Neuronal stem cell (in vitro differentiated cells): ENCODE measurements around the gene ADARB1.

Experiments used
- DNase-seq: peaks from one replicate; pipeline ENCODE4 v3.0.0-alpha.2; 2013; ENCODE audit warnings: low spot score
- H2AFZ ChIP-seq: one replicate; pipeline ENCODE4 v1.6.1; 2013; ENCODE audit warnings: mild to moderate bottlenecking, low read length, inconsistent platforms
- H2AK5ac ChIP-seq: 2 replicates; pipeline ENCODE4 v1.6.1; 2013; ENCODE audit warnings: low read depth, mild to moderate bottlenecking, inconsistent platforms, low read length, moderate library complexity, mixed read lengths
- H2BK120ac ChIP-seq: 2 replicates; pipeline ENCODE4 v1.6.1; 2013; ENCODE audit warnings: low read depth, mild to moderate bottlenecking, inconsistent platforms, low read length, moderate library complexity, mixed read lengths
- H2BK12ac ChIP-seq: one replicate; pipeline ENCODE4 v1.6.1; 2013; ENCODE audit warnings: low read length, inconsistent platforms
- H2BK15ac ChIP-seq: 2 replicates; pipeline ENCODE4 v1.6.1; 2013; ENCODE audit warnings: mild to moderate bottlenecking, low read length, inconsistent platforms, mixed read lengths
- H2BK5ac ChIP-seq: one replicate; pipeline ENCODE4 v1.6.1; 2013; ENCODE audit warnings: inconsistent platforms, mild to moderate bottlenecking, low read length, moderate library complexity
- H3K14ac ChIP-seq: one replicate; pipeline ENCODE4 v1.6.1; 2013; ENCODE audit warnings: low read length, inconsistent platforms
- H3K18ac ChIP-seq: 2 replicates; pipeline ENCODE4 v1.6.1; 2013; ENCODE audit warnings: low read length, inconsistent platforms
- H3K23ac ChIP-seq: 2 replicates; pipeline ENCODE4 v1.6.1; 2013; ENCODE audit warnings: low read depth, mild to moderate bottlenecking, mixed read lengths, low read length, inconsistent platforms; ENCODE audit not compliant: poor library complexity
- H3K27ac ChIP-seq: replicated peaks from 3 replicates; pipeline ENCODE4 v1.5.1; 2013; ENCODE audit warnings: low read length, inconsistent platforms
- H3K27me3 ChIP-seq, 3 experiments: 2 replicates each; pipeline ENCODE4 v1.6.1; 2013; ENCODE audit warnings: low read length in 3 of 3, mild to moderate bottlenecking in 2 of 3, inconsistent platforms in 1 of 3, low read depth in 1 of 3, mixed read lengths in 1 of 3, moderate library complexity in 1 of 3; ENCODE audit not compliant: control insufficient read depth in 3 of 3, insufficient read depth in 3 of 3
- H3K36me3 ChIP-seq, 2 donors: replicated peaks in 1 of 2; 2 replicates each; pipeline ENCODE4 v1.6.1; 2013; ENCODE audit warnings: low read length in 2 of 2; ENCODE audit not compliant: control insufficient read depth in 2 of 2, insufficient read depth in 2 of 2
- H3K4ac ChIP-seq: 2 replicates; pipeline ENCODE4 v1.6.1; 2013; ENCODE audit warnings: inconsistent platforms, mild to moderate bottlenecking, low read length, moderate library complexity
- H3K4me1 ChIP-seq, 2 donors: 1 replicate in 1 of 2; 2 replicates in 1 of 2; pipeline ENCODE4 v1.6.1; 2013; ENCODE audit warnings: low read length in 2 of 2, low read depth in 1 of 2; ENCODE audit not compliant: control insufficient read depth in 2 of 2, insufficient read depth in 1 of 2
- H3K4me2 ChIP-seq: one replicate; pipeline ENCODE4 v1.6.1; 2013; ENCODE audit warnings: mild to moderate bottlenecking, low read length, inconsistent platforms; ENCODE audit not compliant: insufficient read depth, poor library complexity, severe bottlenecking
- H3K4me3 ChIP-seq, 2 donors: 2 replicates each; pipeline ENCODE4 v1.5.1; 2013; ENCODE audit warnings: low read length in 2 of 2, mild to moderate bottlenecking in 2 of 2, inconsistent platforms in 1 of 2, moderate library complexity in 1 of 2
- H3K79me1 ChIP-seq: one replicate; pipeline ENCODE4 v1.6.1; 2013; ENCODE audit warnings: low read depth, mild to moderate bottlenecking, inconsistent platforms, low read length, moderate library complexity
- H3K9ac ChIP-seq: one replicate; pipeline ENCODE4 v1.6.1; 2013; ENCODE audit warnings: mild to moderate bottlenecking, low read depth, low read length, inconsistent platforms; ENCODE audit not compliant: poor library complexity
- H3K9me3 ChIP-seq, 2 donors: replicated peaks in 1 of 2; 2 replicates each; pipeline versions ENCODE3 to v1.6.1; 2013; ENCODE audit warnings: low read length in 2 of 2, mild to moderate bottlenecking in 2 of 2, inconsistent platforms in 1 of 2, low read depth in 1 of 2, mixed read lengths in 1 of 2, moderate library complexity in 1 of 2; ENCODE audit not compliant: control insufficient read depth in 2 of 2, insufficient read depth in 1 of 2
- H4K8ac ChIP-seq: one replicate; pipeline ENCODE4 v1.6.1; 2013; ENCODE audit warnings: low read depth, mild to moderate bottlenecking, inconsistent platforms, low read length, moderate library complexity
- H4K91ac ChIP-seq: one replicate; pipeline ENCODE4 v1.6.1; 2013; ENCODE audit warnings: low read length, low read depth, mild to moderate bottlenecking, inconsistent platforms; ENCODE audit not compliant: poor library complexity
- WGBS, 2 donors: extraction: QIAGEN DNeasy Blood & Tissue Kit; methylation state at CpG; one replicate each; pipeline ENCODE4 v1.1.7; 2013; ENCODE audit warnings: missing lambda C conversion rate in 2 of 2, mixed read lengths in 1 of 2; ENCODE audit not compliant: insufficient read length in 2 of 2, insufficient replicate concordance in 1 of 2; ENCODE audit errors: extremely low coverage in 2 of 2; 5-methylcytosine and 5-hydroxymethylcytosine counted together

The ADARB1 gene

DNA sequence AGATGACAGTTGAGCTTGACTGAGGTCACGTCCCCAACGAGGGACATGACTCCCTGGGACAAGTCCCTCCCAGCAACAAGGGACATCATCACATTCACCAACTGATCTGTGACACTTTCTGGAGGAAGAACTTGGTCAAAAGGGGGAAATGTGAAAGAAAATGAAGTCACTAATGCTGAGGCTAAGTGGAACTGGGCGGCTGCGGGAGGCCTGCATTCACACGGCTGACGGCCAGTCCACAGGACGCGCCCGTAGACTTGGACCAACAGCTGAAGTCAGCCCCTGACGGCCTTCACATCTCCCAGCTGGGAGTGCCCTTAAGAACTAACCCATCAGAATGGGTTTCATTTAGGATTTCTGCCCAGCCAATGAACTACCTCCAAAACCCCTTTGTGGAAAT, 186.7 kb downstream of the ADARB1 start:
- H2AK5ac ChIP-seq, result no peak overlapping the region
- no peak overlapping the region for H3K9ac ChIP-seq
- H3K4me1 ChIP-seq, result peaks cover 4 to 10% of the 10 kb centered on the region in 2 donors
- no CpG with 5 or more reads among the region's 10 CpGs for WGBS, 2 donors
- H3K4me2 ChIP-seq, result no peak overlapping the region
- H3K27me3 ChIP-seq, result no peaks in the 10 kb centered on the region
- no peak overlapping the region for H2BK12ac ChIP-seq
- no peak overlapping the region for H4K91ac ChIP-seq
- no peaks in the 10 kb centered on the region for H3K9me3 ChIP-seq
- H4K8ac ChIP-seq, result no peak overlapping the region
- H3K18ac ChIP-seq, result no peak overlapping the region
- no peak overlapping the region for H2BK15ac ChIP-seq
- no peak overlapping the region for H3K4me3 ChIP-seq
- H2BK120ac ChIP-seq, result no peak overlapping the region
- no peak overlapping the region for H3K27ac ChIP-seq
- DNase-seq, result no peak
- no peak overlapping the region for H2AFZ ChIP-seq
- H3K79me1 ChIP-seq, result peaks cover 8% of the 10 kb centered on the region
- H2BK5ac ChIP-seq, result no peak overlapping the region
- no peak overlapping the region for H3K14ac ChIP-seq
- no peak overlapping the region for H3K23ac ChIP-seq
- H3K4ac ChIP-seq, result no peak overlapping the region
- peaks cover 29 to 36% of the 10 kb centered on the region in 2 donors for H3K36me3 ChIP-seq

DNA sequence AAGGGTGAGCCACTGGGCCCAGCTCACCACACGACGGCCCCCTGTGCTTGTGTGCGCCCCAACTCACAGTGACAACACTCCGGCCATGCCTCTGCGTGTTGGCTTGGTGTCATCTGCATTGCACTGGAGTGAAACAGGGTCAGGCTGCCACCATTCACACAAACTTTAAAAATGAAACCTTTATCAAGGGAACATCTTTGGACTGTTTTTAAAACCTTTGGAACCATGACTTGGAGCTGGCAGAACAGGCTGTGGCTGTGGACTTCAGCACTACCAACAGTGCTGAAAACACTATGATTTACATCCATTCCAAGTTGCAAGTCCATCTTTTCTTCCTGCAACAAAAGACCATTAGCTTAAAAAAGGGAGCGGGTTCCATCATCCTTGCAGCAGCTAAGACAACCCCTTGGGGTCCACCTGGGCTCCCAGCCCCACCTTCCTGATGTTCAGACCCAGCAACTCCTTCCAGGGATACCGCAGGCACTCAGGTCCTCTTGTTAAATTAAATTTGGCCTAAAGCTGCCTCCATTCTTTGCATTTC, 187.7 kb downstream of the ADARB1 start:
- Histone ChIP-seq H3K18ac (no peak overlapping the region), H3K23ac (no peak overlapping the region), H3K9ac (no peak overlapping the region), H3K4me1 (peaks cover 0 to 4% of the 10 kb centered on the region in 2 donors), H3K9me3 (no peaks in the 10 kb centered on the region), H2BK15ac (no peak overlapping the region), H2BK120ac (no peak overlapping the region), H3K79me1 (peaks cover 11% of the 10 kb centered on the region), H2AFZ (no peak overlapping the region), H4K8ac (no peak overlapping the region), H2BK5ac (no peak overlapping the region), H3K27ac (no peak overlapping the region), H3K14ac (peak overlapping the region; percentile 47), H3K4me3 (no peak overlapping the region), H3K36me3 (peaks cover 40 to 46% of the 10 kb centered on the region in 2 donors), H3K4ac (no peak overlapping the region), H2AK5ac (no peak overlapping the region), H3K4me2 (no peak overlapping the region), H3K27me3 (no peaks in the 10 kb centered on the region), H2BK12ac (no peak overlapping the region), H4K91ac (no peak overlapping the region)
- no peak for DNase-seq
- no CpG with 5 or more reads among the region's 7 CpGs for WGBS, 2 donors

DNA sequence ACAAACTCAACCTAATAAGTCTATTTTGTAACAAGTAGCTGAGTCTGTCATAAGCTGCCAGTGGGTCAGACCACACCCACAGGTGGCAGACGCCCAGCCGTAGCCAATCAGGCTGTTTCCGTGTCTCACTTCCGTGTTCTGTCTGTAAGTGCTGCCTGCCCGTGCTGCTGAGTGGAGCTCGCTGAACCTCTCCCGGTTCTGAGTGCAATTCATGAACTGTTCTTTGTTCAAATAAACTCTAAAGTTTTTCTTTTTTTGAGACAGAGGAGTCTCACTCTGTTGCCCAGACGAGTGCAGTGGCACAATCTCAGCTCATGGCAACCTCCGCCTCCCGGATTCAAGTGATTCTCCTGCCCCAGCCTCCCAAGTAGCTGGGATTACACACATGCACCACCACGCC, 188.2 kb downstream of the ADARB1 start:
- Histone ChIP-seq H3K9ac (no peak overlapping the region), H3K4ac (no peak overlapping the region), H2BK120ac (no peak overlapping the region), H3K4me2 (no peak overlapping the region), H3K27ac (no peak overlapping the region), H4K8ac (no peak overlapping the region), H2AFZ (no peak overlapping the region), H2BK5ac (no peak overlapping the region), H3K4me1 (peaks cover 0 to under 1% of the 10 kb centered on the region in 2 donors), H3K36me3 (peaks cover 45 to 51% of the 10 kb centered on the region in 2 donors), H3K18ac (no peak overlapping the region), H3K23ac (no peak overlapping the region), H4K91ac (no peak overlapping the region), H3K79me1 (peaks cover 12% of the 10 kb centered on the region), H2AK5ac (no peak overlapping the region), H3K9me3 (peaks cover 0 to 2% of the 10 kb centered on the region in 2 donors), H3K4me3 (no peak overlapping the region), H3K27me3 (no peaks in the 10 kb centered on the region), H2BK12ac (no peak overlapping the region), H2BK15ac (no peak overlapping the region), H3K14ac (no peak overlapping the region)
- no peak for DNase-seq
- WGBS, 2 donors, result no CpG with 5 or more reads among the region's 11 CpGs

DNA sequence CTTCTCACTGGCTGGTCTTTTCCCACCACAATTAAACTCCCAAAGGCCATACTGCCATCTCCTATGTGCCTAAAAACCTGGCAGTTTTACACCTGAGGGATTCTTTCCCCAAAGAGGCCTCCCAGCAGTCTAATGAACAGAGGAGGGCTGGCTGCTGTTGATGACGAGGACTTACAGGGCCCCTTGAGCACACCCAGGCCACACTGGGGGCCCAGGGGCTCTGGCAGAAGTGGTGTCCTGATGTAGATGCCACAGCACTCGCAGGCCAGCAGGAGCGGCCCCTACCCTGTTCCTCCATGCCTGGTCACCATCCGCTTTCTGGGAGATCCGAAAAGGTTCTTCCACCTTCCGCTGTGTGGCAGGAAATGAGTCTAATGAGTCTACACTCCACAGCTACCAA, 189.2 kb downstream of the ADARB1 start:
- Histone ChIP-seq H4K91ac (no peak overlapping the region), H3K4me2 (no peak overlapping the region), H3K4ac (no peak overlapping the region), H2BK5ac (no peak overlapping the region), H2BK120ac (no peak overlapping the region), H4K8ac (no peak overlapping the region), H3K4me1 (no peaks in the 10 kb centered on the region), H3K23ac (peak overlapping the region; percentile 65), H3K14ac (no peak overlapping the region), H2AK5ac (no peak overlapping the region), H2BK12ac (no peak overlapping the region), H2AFZ (no peak overlapping the region), H3K18ac (no peak overlapping the region), H2BK15ac (no peak overlapping the region), H3K4me3 (no peak overlapping the region), H3K27ac (no peak overlapping the region), H3K36me3 (peaks cover 46 to 54% of the 10 kb centered on the region in 2 donors), H3K9ac (no peak overlapping the region), H3K79me1 (peaks cover 13% of the 10 kb centered on the region), H3K27me3 (no peaks in the 10 kb centered on the region), H3K9me3 (peaks cover 0 to 4% of the 10 kb centered on the region in 2 donors)
- no peak for DNase-seq
- no CpG with 5 or more reads among the region's 6 CpGs for WGBS, 2 donors
